ENCODE measurements around the gene SERPING1. TPM values are rescaled to one million over a fixed set of nuclear protein-coding genes. Genes with fewer than 3 reads are reported as not detected.
"Not testable (repeated sequence)": the region's sequence is repeated elsewhere in the genome, so short reads cannot be mapped to it uniquely, and the experiment has no call there.

The SERPING1 gene
- total and polyA plus RNA-seq, 9 donors, result 31.4 to 97.7 (median 88.7) TPM

GRCh38 chr11:57649826-57650738 is 52.6 kb downstream of the SERPING1 start, which contains the start of gene YPEL4:
YPEL4 (minus strand) TSS chr11:57649912; CDS start chr11:57647107, 2,805 bp downstream.
- 3% methylated on average over 8 of the region's 15 CpGs for WGBS (ENCODE audit: insufficient coverage)
- H3K27me3 ChIP-seq (ENCODE audit: control insufficient read depth, insufficient read depth, low read length), result peaks cover 48% of the 10 kb centered on the region

GRCh38 chr11:57650739-57651090 is 53.2 kb downstream of the SERPING1 start:
- 22% methylated on average over 2 of the region's 5 CpGs for WGBS (ENCODE audit: insufficient coverage)
- H3K27ac ChIP-seq (ENCODE audit: low read length), result no peak overlapping the region
- no peaks in the 10 kb centered on the region for H3K9me3 ChIP-seq (replicated peaks; ENCODE audit: control insufficient read depth, low read depth, low read length)
- H3K27me3 ChIP-seq (ENCODE audit: control insufficient read depth, insufficient read depth, low read length), result peaks cover 48% of the 10 kb centered on the region
- peaks cover 49% of the 10 kb centered on the region for H3K4me1 ChIP-seq (ENCODE audit: control insufficient read depth, insufficient read depth, low read length)
- no peak overlapping the region for H3K4me3 ChIP-seq (ENCODE audit: low read length)
- H3K36me3 ChIP-seq (ENCODE audit: control insufficient read depth, insufficient read depth, low read length), result no peaks in the 10 kb centered on the region
- no peak for DNase-seq

More at GRCh38 chr11:57649826-57650738, 52.6 kb downstream of the SERPING1 start, which contains the start of gene YPEL4:
- Histone ChIP-seq H3K4me3 (ENCODE audit: low read length) (peak within 1 kb of the TSS; percentile 38), H3K36me3 (ENCODE audit: control insufficient read depth, insufficient read depth, low read length) (no peaks in the 10 kb centered on the region), H3K27ac (ENCODE audit: low read length) (peak within 1 kb of the TSS; percentile 22), H3K4me1 (ENCODE audit: control insufficient read depth, insufficient read depth, low read length) (peaks cover 55% of the 10 kb centered on the region), H3K9me3 (replicated peaks; ENCODE audit: control insufficient read depth, low read depth, low read length) (no peaks in the 10 kb centered on the region)
- peak; percentile 86 for DNase-seq

GRCh38 chr11:57651408-57651807 is 53.9 kb downstream of the SERPING1 start:
- H3K36me3 ChIP-seq (ENCODE audit: control insufficient read depth, insufficient read depth, low read length), result no peaks in the 10 kb centered on the region
- no peak overlapping the region for H3K27ac ChIP-seq (ENCODE audit: low read length)
- peaks cover 42% of the 10 kb centered on the region for H3K4me1 ChIP-seq (ENCODE audit: control insufficient read depth, insufficient read depth, low read length)
- DNase-seq, result no peak
- no peaks in the 10 kb centered on the region for H3K9me3 ChIP-seq (replicated peaks; ENCODE audit: control insufficient read depth, low read depth, low read length)
- H3K27me3 ChIP-seq (ENCODE audit: control insufficient read depth, insufficient read depth, low read length), result peaks cover 43% of the 10 kb centered on the region
- no peak overlapping the region for H3K4me3 ChIP-seq (ENCODE audit: low read length)
- WGBS (ENCODE audit: insufficient coverage), result 76% methylated on average over 7 of the region's 7 CpGs

- H3K36me3 ChIP-seq (ENCODE audit: control insufficient read depth, insufficient read depth, low read length); H3K4me3 ChIP-seq (ENCODE audit: low read length); H3K9me3 ChIP-seq (replicated peaks; ENCODE audit: control insufficient read depth, low read depth, low read length); H3K27ac ChIP-seq (ENCODE audit: low read length): not testable (repeated sequence)
- H3K4me1 ChIP-seq (ENCODE audit: control insufficient read depth, insufficient read depth, low read length), result peaks cover 40% of the 10 kb centered on the region
- DNase-seq, result peak; percentile 16
- WGBS (ENCODE audit: insufficient coverage), result 71% methylated on average over 9 of the region's 14 CpGs
- peaks cover 35% of the 10 kb centered on the region for H3K27me3 ChIP-seq (ENCODE audit: control insufficient read depth, insufficient read depth, low read length)
These were observed 54.7 kb downstream of the SERPING1 start for GRCh38 chr11:57652230-57652629.

DNA sequence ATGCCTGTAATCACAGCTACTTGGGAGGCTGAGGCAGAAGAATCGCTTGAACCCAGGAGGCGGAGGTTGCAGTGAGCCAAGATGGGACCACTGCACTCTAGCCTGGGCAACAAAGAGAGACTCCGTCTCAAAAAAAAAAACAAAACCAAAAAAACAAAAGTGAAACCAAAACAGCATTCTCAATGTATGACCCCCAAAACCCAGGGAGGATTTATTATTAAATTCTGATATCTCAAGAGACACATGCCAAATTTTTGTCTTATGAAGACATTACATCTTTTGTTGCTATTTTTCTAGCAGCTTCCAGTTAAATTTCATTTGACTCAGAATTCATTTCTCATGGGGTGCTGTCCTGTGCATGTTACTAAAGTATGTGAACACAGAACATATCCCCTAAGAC is 55.2 kb downstream of the SERPING1 start:
- Histone ChIP-seq H3K27me3 (ENCODE audit: control insufficient read depth, insufficient read depth, low read length) (peaks cover 30% of the 10 kb centered on the region), H3K27ac (ENCODE audit: low read length) (peak overlapping the region; percentile 13), H3K9me3 (replicated peaks; ENCODE audit: control insufficient read depth, low read depth, low read length) (no peaks in the 10 kb centered on the region), H3K36me3 (ENCODE audit: control insufficient read depth, insufficient read depth, low read length) (no peaks in the 10 kb centered on the region), H3K4me3 (ENCODE audit: low read length) (no peak overlapping the region), H3K4me1 (ENCODE audit: control insufficient read depth, insufficient read depth, low read length) (peaks cover 36% of the 10 kb centered on the region)
- peak; percentile 19 for DNase-seq
- WGBS (ENCODE audit: insufficient coverage), result 94% methylated on average over 2 of the region's 3 CpGs

DNA sequence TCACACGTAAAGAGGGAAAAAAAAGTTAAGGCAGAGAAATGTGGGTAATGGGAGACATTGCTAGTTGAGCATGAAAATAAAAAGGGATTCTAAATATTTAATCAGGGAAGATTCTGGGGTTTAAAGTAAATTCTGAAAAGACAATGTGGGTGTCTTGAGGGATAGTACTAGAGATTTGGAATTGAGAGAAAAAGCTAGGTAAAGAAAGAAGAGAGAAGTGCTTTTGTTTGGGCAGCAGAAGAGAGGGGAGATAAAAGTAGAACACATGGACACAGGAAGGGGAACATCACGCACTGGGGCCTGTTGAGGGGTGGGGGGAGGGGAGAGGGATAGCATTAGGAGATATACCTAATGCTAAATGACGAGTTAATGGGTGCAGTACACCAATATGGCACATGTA is 55.7 kb downstream of the SERPING1 start:
- H3K4me3 ChIP-seq (ENCODE audit: low read length), result no peak overlapping the region
- H3K27ac ChIP-seq (ENCODE audit: low read length), result peak overlapping the region; percentile 13
- peaks cover 26% of the 10 kb centered on the region for H3K27me3 ChIP-seq (ENCODE audit: control insufficient read depth, insufficient read depth, low read length)
- H3K36me3 ChIP-seq (ENCODE audit: control insufficient read depth, insufficient read depth, low read length), result no peaks in the 10 kb centered on the region
- H3K9me3 ChIP-seq (replicated peaks; ENCODE audit: control insufficient read depth, low read depth, low read length), result no peaks in the 10 kb centered on the region
- 17% methylated on average over 1 of the region's 3 CpGs for WGBS (ENCODE audit: insufficient coverage)
- peaks cover 31% of the 10 kb centered on the region for H3K4me1 ChIP-seq (ENCODE audit: control insufficient read depth, insufficient read depth, low read length)
- no peak for DNase-seq

DNA sequence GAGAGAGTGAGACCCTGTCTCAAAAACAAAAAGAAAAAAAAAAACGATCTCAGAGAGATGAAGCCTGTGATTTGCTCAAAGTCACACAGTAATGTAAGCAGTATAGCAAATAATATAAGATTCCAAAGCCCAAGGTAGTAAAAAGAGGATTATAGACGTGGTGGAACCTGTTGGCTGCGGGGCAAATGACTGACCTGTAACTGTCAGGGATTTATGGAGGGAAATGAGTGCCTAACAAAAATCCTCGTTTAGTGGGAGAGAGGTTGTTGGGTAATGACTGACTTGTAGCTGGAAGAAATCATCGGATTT is 59.4 kb downstream of the SERPING1 start:
- Histone ChIP-seq H3K27me3 (ENCODE audit: control insufficient read depth, insufficient read depth, low read length) (peaks cover 5% of the 10 kb centered on the region), H3K4me3 (ENCODE audit: low read length) (peak overlapping the region; percentile 57), H3K36me3 (ENCODE audit: control insufficient read depth, insufficient read depth, low read length) (peaks cover 23% of the 10 kb centered on the region), H3K4me1 (ENCODE audit: control insufficient read depth, insufficient read depth, low read length) (peaks cover 6% of the 10 kb centered on the region), H3K9me3 (replicated peaks; ENCODE audit: control insufficient read depth, low read depth, low read length) (no peaks in the 10 kb centered on the region), H3K27ac (ENCODE audit: low read length) (peak overlapping the region; percentile 94)
- DNase-seq, result no peak
- WGBS (ENCODE audit: insufficient coverage), result 7% methylated on average over 2 of the region's 5 CpGs

DNA sequence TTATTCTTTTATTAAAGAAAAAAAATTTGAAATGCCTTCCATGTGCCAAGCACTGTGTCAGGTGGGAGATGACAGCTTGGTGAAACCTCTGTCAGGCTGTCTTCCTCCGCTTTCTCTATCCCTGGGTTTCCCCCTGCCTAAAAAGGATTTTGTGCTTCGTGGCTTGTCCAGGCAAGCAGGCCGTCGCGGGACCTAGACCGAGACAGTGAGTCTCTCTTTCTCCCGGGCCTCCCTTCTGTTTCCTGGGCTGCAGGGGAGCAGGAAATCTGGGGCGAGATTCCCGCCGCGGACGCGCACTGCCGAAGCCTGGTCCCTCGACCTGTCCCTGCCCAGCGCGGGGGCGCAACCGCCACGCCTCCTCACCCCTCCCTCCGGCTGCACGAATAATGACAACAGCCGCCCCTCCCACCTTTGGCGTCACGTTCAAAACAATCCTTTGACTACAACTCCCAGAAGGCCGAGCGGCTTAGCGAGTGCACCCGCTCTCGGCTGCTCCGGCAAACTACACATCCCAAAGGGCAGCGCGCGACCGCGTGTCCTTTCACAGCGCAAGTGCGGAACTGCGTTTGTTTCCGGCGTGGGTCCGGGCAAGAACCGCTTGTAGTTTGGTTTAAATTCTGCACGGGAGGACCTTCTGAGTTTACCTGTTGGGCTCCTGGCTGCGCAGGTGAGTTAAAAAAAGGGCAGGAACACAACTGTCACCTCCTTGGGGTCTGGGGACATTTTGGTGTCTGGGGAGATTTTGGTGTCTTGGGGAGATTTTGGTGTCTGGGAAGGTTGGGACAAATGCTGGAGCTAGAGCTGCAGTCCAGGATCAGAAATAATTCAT is 59.9 kb downstream of the SERPING1 start, which contains the start of gene CLP1:
CLP1 (plus strand) TSS at position 569 of the 829 bp plus-strand sequence. CDS start 1,715 bp downstream, outside the sequence.
- peaks cover 26% of the 10 kb centered on the region for H3K36me3 ChIP-seq (ENCODE audit: control insufficient read depth, insufficient read depth, low read length)
- peak within 1 kb of the TSS; percentile 94 for H3K27ac ChIP-seq (ENCODE audit: low read length)
- WGBS (ENCODE audit: insufficient coverage), result under 1% methylated on average over 44 of the region's 45 CpGs
- peaks cover 2% of the 10 kb centered on the region for H3K27me3 ChIP-seq (ENCODE audit: control insufficient read depth, insufficient read depth, low read length)
- peak; percentile 100 for DNase-seq
- peak within 1 kb of the TSS; percentile 77 for H3K4me3 ChIP-seq (ENCODE audit: low read length)
- H3K9me3 ChIP-seq (replicated peaks; ENCODE audit: control insufficient read depth, low read depth, low read length), result no peaks in the 10 kb centered on the region
- peaks cover 6% of the 10 kb centered on the region for H3K4me1 ChIP-seq (ENCODE audit: control insufficient read depth, insufficient read depth, low read length)

GRCh38 chr11:57658023-57658361 is 60.5 kb downstream of the SERPING1 start:
- Histone ChIP-seq H3K4me1 (ENCODE audit: control insufficient read depth, insufficient read depth, low read length) (peaks cover 6% of the 10 kb centered on the region), H3K27me3 (ENCODE audit: control insufficient read depth, insufficient read depth, low read length) (no peaks in the 10 kb centered on the region), H3K4me3 (ENCODE audit: low read length) (peak overlapping the region; percentile 77), H3K9me3 (replicated peaks; ENCODE audit: control insufficient read depth, low read depth, low read length) (no peaks in the 10 kb centered on the region), H3K36me3 (ENCODE audit: control insufficient read depth, insufficient read depth, low read length) (peaks cover 31% of the 10 kb centered on the region), H3K27ac (ENCODE audit: low read length) (peak overlapping the region; percentile 68)
- WGBS (ENCODE audit: insufficient coverage), result no CpG with 5 or more reads among the region's 8 CpGs
- no peak for DNase-seq

GRCh38 chr11:57659669-57660068 is 62.2 kb downstream of the SERPING1 start:
- no peak overlapping the region for H3K27ac ChIP-seq (ENCODE audit: low read length)
- peaks cover 32% of the 10 kb centered on the region for H3K36me3 ChIP-seq (ENCODE audit: control insufficient read depth, insufficient read depth, low read length)
- WGBS (ENCODE audit: insufficient coverage), result no CpG with 5 or more reads among the region's 14 CpGs
- no peaks in the 10 kb centered on the region for H3K9me3 ChIP-seq (replicated peaks; ENCODE audit: control insufficient read depth, low read depth, low read length)
- H3K27me3 ChIP-seq (ENCODE audit: control insufficient read depth, insufficient read depth, low read length), result no peaks in the 10 kb centered on the region
- no peak overlapping the region for H3K4me3 ChIP-seq (ENCODE audit: low read length)
- peaks cover 6% of the 10 kb centered on the region for H3K4me1 ChIP-seq (ENCODE audit: control insufficient read depth, insufficient read depth, low read length)
- peak; percentile 11 for DNase-seq

All from muscle of leg (tissue), 11 donors.